LoVo (cell line): ENCODE data around the gene PDXK.
"Not testable (repeated sequence)": the region's sequence is repeated elsewhere in the genome, so short reads cannot be mapped to it uniquely, and the experiment has no call there.

Source experiments
- DNase-seq: peaks from one replicate; pipeline ENCODE4 v3.0.0-alpha.2; 2016; ENCODE audit warnings: low spot score

PDXK gene

DNA sequence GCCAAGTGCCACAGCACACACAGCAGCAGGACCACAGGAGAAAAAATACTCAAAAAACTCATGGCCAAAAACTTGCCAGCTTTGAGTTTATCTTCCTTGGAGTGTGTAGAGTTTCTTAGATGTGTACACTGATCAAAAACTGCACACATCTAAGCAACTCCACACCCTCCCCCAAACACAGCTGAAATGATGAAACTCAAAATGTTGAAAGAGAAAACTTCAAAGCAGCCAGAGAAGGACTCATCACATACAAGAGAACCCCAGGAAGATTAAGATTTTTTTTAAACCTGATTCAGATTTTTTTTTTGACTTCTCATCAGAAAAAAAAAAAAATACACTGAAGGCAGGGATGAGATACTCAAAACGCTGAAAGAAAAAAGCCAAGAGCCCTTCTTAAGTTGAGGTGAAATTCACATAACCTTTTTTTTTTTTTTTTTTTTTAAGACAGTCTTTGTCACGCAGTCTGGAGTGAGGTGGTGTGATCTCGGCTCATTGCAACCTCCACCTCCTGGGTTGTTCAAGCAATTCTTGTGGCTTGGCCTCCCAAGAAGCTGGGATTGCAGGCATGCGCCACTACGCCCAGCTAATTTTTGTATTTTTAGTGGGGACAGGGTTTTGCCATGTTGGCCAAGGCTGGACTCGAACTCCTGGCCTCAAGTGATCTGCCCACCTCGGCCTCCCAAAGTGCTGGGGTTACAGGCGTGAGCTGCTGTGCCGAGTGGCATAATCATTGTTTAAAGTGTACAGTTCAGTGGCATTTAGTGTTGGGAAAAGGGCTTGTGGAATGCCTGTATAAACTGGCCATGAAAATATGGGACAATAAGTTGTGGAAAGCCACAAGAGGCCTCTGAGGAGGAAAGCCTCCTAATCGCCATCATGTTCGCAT is 20.9 kb upstream of the PDXK start:
- no peak for DNase-seq

GRCh38 chr21:43699492-43699777 is 19.5 kb upstream of the PDXK start:
- DNase-seq, result not testable (repeated sequence)

- no peak for DNase-seq
Measured at GRCh38 chr21:43699933-43700599, 18.9 kb upstream of the PDXK start.

DNA sequence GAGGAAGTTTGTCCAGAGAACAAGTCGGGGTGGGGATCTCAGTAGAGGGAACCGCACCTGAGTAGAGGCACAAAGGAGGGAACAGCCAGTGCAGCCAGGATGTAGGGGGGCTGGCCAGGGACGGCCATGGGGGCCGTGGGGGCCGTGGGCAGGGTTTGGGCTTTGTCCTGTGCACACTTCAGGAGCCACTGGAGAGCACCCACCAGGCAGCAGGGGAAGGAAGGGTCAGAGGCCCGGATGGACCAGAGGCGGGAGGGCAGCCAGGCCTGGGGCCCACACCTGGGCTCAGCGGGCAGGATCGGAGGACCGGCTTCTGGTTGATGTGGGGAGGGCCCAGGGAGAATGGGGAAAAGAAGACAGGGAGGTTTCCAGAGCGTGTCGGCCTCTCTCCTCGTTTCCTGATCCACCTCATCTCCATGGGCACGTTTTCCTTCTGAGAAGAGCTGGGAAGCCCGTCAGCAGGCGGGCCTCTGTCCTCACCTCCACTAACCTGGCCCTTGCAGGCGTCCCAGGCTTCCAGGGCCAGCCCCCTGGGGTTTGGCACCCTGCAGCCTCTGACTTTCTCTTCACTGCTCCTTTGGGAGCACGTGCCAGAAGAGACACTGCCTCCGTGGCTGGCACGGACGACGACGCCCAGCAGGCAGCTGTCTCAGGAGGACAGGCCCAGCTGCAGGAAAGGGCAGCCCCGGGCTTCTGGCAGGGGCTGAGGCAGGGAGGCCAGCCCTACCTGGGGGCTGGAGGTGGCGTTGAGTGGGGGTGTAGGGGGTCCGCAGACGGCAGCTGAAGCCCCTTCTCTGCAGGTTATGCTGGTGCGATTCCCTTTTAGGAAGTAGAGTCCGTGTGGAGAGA is 16.8 kb upstream of the PDXK start:
- no peak for DNase-seq

DNA sequence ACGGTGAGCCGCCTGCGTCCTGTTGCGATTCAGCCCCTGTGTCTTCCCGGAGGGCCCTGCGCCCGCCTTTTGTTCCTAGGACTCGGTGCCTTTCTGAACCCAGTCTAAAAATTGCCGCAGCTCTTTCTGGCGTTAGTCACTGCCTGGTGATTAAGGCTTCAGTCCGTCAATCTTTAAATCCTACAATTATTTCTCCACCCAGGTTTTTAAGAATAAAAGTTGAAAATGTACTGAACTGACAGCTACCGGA is 16.2 kb upstream of the PDXK start:
- DNase-seq, result no peak

- DNase-seq, result no peak
Measured at GRCh38 chr21:43703035-43703880, 15.7 kb upstream of the PDXK start.

GRCh38 chr21:43707462-43707861 is 11.5 kb upstream of the PDXK start:
- DNase-seq, result no peak

DNA sequence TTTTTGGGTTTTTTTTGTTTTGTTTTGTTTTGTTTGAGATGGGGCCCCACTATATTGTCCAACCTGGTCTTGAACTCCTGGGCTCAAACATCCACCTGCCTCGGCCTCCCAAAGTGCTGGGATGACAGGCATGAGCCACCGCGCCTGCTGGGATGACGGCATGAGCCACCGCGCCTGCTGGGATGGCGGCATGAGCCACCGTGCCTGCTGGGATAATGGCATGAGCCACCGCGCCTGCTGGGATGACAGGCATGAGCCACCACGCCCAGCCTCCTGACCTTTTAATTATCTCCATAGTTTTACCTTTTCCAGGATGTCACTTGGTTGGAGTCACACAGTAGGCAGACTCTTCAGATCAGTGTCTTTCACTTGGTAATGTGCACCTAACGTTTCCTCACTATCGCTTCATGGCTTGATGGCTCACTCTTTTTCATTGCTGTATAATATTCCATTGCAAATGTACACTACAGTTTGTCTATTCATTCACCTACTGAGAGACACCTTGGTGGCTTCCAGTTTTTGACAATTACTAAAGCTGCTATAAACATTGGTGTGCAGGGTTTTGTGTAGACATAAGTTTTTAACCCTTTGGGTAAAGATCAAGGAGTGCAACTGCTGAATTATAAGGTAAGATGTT is 10.1 kb upstream of the PDXK start:
- no peak for DNase-seq

DNA sequence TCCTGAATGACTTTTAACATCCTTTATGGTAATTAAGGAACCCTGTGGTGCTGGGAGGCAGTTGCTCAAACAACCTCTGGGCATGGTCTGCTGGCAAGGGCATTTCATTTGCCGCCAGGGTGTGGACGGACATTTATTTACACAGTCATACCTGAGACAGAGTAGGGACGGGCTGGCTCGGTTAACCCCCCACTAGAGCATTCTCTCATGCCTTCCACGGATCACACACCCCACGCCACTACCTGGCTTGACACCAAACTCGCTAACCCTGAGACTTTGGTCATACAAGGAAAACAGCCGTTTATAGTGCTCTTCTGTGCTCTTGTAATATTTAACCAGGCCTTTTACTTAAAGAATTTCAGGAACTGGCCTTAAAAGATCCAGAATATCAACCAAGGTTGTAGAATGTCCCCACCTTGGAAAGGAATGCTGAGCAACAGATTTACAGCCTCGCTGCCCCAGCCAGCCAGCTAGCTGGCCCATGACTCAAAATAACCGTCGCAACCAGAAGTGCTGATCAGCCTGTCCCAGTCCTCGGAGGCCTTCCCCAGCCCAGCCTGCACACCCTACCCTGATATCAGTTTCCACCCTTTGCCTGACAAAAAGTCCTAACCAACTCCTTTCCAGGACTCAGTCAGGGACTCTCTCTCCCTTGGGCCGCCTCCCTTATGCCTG is 6.5 kb upstream of the PDXK start:
- DNase-seq, result peak; percentile 95

- not testable (repeated sequence) for DNase-seq
Measured at GRCh38 chr21:43713123-43713522, 5.8 kb upstream of the PDXK start.

DNA sequence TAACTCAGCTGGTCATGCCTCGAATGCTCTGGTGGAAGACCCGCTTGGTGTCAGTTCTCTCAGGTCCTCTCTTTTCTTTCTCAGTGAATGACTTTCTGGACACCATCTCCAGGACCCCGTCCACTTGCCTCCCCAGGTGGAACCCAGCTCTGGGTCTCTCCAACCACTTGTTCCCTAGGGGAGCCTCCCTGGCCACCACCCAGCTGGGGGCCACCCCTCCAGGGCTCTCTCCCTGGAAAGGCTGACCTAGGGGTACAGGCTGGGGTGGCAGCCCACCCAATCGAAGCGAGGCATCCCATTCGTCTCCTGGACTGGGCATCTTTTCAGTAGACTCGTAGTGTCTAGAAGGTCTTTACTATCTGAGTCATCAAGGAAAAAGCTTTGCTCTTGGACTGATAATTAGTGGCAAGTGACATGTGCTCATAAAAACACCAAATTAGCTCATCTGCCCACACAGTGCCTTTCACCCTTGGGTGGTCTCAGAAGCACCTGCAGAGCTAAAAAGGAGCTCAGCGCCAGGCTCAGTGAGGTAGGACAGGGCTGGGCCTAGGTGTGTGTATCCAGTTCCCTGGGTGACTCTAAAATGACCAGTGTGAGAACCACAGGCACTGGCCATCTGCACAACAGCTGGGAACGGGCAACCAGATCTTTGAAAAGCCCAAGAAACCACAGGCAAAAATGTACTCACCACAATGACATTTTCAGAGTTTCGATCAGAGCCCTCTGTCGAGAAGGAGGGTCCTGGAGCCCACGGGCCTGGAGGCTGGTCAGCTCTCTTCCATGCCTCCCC is 2.4 kb upstream of the PDXK start:
- no peak for DNase-seq

GRCh38 chr21:43717166-43717853 is 1.6 kb upstream of the PDXK start:
- DNase-seq, result no peak

GRCh38 chr21:43717967-43718871 is 710 bp upstream of the PDXK start:
- no peak for DNase-seq

GRCh38 chr21:43719748-43720538 is 1.0 kb downstream of the PDXK start:
- no peak for DNase-seq

DNA sequence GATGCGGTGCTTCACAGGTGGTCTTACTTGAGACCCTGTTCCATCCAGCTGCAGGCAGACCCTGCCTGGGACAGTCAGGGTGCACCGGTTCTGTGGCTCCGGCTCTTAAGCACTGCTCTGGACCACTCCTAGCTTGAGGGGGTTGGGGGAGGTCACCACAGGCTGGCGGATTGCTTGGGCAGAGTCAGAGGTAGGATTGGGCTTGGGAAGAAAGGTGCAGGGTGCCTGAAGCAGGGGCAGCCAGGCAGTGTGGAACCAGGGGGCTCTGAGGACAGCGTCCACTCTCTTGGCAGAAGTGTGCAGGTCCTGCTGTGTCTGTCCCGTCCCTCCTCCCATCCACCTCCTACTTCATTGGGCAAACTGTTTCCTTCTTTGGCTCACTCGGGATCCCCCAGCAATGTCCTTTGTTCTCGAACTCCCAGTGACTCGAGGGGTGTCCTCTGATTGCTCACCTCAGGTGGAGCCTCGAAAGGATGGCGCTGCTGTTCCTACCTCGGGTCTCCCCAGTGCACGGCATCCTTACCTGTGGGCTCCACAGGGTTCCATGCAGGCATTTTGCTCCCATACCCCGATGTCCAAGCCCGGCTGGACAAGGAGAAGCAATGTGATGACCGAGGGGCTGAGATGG is 1.7 kb downstream of the PDXK start:
- DNase-seq, result no peak

- no peak for DNase-seq
Measured at GRCh38 chr21:43721206-43721605, 2.3 kb downstream of the PDXK start.

DNA sequence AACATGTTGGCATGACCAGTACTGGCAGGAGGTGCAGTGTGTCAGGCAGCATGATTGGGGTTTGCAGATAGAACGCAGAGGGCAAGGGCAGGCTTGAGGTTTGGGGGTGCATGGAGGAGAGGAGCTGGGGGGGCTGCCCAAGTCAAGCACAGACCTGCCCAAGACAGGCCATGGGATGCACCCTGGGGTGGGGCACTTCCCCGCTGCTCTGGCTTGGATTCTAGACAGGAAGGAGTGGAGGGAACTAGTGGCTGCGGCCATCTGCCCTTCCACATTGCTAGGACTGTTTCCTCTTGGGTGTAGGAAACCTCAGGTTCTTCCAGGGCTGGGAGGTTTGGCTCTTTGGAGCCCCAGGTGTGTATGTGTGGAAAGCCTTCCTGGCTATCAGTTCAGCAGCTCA is 3.0 kb downstream of the PDXK start:
- no peak for DNase-seq
